RCC 7860 (cell line): ENCODE results near the gene DIP2C.

Experiments used
- DNase-seq: peaks from one replicate; pipeline ENCODE4 v3.0.0-alpha.2; 2015; ENCODE audit warnings: low spot score
- FAIRE-seq: peaks from 2 replicates; lab custom pipeline; 2012; peaks lifted over from hg19 to GRCh38; lab: Jason Lieb, UNC

DIP2C gene

DNA sequence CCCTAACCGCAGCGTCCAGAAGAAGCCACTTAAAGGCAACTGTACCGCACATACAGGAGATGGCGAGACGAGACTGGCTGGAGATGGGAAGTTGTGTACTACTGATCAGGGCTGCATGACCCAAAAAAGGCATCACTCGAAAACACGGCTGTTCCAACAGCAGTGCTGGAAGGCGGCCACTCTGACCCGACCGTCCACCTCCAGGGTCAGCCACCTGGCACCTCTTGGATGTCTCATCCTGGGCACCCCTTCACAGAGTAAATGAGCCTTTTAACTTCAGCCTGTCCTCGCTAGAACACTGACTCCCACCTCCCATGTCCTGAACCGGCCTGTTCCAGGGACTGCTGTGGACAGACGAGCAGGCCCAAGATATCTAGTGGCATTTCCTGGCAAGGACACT is 180.7 kb downstream of the DIP2C start:
- DNase-seq (no peak), FAIRE-seq (no peak)

GRCh38 chr10:507908-508444 is 181.5 kb downstream of the DIP2C start:
- no peak for DNase-seq
- FAIRE-seq = no peak

- FAIRE-seq (no peak), DNase-seq (no peak)
Observed at GRCh38 chr10:507355-507699, 182.1 kb downstream of the DIP2C start.

- DNase-seq (peak; percentile 20), FAIRE-seq (no peak)
Observed at GRCh38 chr10:506451-507354, 182.8 kb downstream of the DIP2C start.

- DNase-seq = no peak
- no peak for FAIRE-seq
Observed at GRCh38 chr10:505419-505818, 184.0 kb downstream of the DIP2C start.

DNA sequence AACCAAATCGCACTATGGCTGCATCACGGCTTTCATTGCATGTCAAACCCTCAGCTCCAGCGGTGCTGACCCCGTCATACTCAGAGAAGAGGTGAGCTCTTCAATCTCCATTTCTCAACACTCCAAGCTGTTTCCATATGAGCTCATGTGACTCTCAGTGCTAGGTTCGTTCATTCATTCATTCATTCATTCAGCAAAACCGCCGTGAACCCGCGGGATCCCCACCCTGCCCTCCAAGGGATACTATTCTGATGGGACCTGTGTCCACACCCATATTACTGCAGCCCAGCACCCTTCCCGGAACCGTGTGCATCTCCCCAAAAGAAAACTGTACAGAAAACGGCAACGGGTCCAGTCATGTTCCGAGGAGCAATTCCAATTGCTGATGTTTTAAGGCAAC is 184.7 kb downstream of the DIP2C start:
- DNase-seq (no peak), FAIRE-seq (no peak)

DNA sequence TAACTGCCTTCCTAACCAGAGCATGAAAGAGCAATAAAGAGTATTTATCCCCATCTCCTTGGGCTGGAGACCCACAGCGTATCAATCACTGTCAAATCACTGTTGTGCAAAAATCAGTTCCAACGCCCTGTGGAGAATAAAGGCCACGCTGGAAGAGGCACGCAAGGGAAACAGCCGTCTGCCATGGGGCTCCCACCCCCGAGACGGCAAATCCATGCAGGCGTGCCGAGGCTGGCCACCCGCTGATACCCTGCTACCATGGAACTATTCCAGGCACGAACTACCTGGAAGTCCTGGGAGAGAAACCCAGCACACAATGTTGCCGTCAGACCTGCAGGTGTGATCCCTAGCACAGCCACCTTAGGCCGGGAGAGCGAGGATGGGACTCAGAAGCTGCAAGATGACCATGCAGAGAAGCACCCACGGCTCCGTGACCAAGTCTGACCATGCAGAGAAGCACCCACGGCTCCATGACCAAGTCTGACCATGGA is 185.3 kb downstream of the DIP2C start:
- FAIRE-seq (no peak), DNase-seq (no peak)

GRCh38 chr10:501596-501995 is 187.9 kb downstream of the DIP2C start:
- FAIRE-seq (no peak), DNase-seq (no peak)

DNA sequence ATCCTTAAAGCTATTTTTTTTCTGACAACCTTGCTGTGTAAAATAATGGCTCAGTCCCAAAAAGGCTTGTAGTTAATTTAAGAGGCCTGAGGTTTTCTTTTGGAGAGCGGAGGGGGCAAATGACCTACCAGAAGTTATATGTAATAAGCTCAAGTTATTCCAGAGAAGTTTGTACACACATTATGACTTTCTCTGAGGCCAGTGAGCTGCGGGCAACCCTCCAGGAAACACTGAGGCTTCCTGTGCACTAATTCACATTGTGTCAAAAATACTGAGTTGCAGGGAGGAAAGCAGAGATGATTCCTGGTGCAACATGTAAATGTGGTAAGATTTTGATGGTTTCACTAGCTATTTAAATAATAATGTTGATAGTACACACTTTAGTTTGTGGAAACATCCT is 188.6 kb downstream of the DIP2C start:
- DNase-seq (no peak), FAIRE-seq (no peak)

DNA sequence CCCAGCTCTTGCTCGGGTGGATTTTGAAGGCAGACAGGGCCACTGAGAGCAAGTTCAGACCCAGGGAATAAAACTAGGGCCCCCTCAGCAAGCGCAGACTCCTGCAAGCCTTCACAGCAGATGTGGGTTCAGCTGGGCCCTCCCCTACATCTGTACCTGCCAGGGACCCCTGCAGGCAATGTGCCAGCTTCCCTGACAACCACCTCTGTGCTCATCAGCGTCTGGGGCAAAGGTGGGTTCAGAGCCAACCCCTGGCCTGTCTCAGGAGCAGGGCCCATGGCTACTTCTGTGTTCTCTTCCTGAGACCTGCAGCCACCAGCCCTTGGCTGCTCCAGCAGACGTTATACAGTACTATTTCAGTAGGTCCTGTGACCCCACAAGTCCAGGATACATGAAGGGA is 189.5 kb downstream of the DIP2C start:
- DNase-seq (no peak), FAIRE-seq (no peak)

- FAIRE-seq = no peak
- DNase-seq = no peak
Observed at GRCh38 chr10:498760-499435, 190.6 kb downstream of the DIP2C start.

- FAIRE-seq = no peak
- no peak for DNase-seq
Observed at GRCh38 chr10:497898-498451, 191.5 kb downstream of the DIP2C start.

GRCh38 chr10:497289-497688 is 192.2 kb downstream of the DIP2C start:
- DNase-seq (no peak), FAIRE-seq (no peak)

- FAIRE-seq (no peak), DNase-seq (no peak)
Observed at GRCh38 chr10:494556-494955, 194.9 kb downstream of the DIP2C start.

DNA sequence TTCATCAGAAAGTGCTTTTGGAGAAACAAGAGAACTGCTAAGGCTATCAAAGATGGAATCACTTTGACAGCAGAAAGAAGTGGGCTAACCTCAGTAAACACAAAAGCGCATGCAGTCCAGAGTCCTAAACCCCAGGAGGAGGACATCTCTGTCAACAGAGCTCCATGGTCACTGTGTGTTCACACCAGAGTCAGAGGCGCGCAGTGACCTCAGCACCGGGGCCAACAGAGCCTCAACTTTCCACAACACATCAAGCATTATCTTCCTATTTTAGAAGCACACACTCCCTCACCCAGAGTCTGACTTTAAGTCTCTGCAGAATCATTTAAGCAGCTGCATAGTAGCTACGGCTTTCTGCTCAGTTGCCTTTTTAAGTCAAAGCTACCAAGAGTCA is 195.3 kb downstream of the DIP2C start:
- FAIRE-seq (no peak), DNase-seq (no peak)

GRCh38 chr10:493391-494148 is 195.9 kb downstream of the DIP2C start:
- no peak for DNase-seq
- no peak for FAIRE-seq

DNA sequence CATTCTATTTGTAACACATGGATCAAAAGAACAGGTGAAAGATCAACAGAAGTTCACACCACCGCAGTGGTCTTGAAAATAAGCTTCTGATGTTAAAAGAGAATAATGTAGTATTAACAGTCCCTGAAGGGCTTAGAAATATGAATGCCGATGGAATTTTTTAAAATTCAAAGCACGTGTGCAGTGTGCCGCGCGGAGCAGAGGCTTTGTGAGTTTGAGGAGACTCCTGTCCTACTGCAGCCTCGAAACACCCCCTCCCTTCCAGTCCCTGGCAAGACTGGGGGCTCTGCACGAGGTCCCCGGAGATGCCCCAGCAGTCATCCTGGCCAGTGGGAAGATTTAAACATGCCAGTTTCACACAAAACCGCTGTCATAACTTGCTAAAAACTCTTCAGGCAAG is 196.6 kb downstream of the DIP2C start:
- FAIRE-seq (no peak), DNase-seq (no peak)

DNA sequence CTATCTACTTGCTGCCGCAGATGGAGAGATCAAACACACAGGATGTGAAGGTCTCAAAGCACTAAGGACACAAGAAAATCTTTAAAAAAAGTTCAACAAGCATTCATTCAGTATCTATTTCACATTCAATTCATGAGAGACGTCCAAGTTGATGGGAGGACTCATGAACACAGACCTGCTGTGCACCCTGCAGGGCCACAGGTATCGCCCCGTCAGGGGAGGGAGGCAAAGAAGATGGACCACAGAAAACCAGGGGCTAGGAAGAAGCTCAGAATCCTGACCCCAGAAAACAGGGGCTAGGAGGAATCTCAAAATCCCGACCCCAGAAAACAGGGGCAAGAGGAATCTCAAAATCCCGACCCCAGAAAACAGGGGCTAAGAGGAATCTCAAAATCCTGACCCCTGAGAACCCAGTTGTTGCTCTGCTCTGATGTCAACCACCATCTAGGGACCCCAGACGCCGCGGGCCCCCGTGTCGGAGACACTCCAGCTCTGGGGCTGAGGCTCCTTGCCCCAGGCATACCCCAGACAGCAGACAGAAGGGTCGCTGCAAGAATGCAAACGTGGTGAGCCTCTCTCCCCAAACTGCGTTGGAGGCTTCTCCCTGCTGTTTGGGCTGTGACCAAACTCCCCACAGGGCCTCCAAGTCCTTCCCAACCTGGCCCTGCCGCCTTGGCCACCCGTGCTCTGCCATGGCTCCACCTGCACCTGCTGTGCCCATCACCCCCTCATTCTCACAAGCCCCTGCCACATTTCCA is 197.6 kb downstream of the DIP2C start:
- DNase-seq (no peak), FAIRE-seq (no peak)

DNA sequence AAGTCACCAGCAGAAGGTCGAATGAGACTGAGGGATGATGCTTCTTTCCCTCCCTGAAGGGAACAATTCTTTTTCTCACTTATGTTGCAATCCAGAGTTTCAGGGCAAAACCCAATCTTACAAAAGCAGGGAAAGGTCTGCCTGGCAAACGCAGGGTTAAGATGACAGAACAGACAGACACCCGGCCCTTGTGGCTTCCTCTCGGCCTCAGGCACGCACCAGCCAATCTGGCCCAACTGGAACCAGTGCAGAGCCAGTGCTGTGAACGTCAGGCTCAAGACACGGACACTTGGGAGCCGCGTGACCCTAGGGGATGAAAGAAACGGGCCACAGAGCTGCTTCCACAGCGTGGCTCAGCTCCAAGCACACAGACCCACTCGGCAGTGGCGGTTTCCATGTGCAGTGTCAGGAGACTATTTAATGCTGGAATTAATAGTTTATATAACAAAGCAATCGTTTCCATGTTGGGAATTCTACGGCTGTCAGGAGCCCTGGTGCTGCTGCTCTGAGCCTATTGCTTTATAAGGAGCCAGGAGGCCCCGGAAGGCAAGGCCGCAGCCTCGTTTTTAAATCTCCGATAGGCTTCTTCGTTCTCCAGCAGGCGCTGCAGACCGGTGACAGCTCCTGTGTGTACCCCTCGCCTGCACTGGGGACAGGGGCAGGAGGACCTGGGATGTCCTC is 198.4 kb downstream of the DIP2C start:
- no peak for DNase-seq
- FAIRE-seq = no peak

DNA sequence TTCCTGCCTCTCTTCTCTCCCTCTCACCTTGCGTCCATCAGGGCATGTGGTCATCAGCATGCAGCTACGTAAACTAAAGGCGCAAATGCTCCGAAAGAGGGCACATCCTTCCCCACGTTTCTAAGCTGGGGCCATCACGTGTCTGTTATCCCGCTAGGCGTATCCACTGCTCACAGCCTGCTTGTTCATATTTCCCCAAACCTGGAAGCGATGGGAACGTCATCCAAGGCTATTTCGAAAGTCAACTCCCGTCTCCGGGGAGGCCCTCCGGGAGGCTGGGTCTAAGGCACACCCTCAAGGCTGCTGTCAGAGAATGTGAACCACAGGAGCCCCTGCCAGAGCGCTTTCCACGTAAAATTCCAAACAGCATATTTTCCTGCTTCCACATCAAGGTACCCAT is 199.2 kb downstream of the DIP2C start:
- DNase-seq = no peak
- no peak for FAIRE-seq
